SU-DHL-6 (cell line): ENCODE measurements around the gene TRIM32.

Experiments
- EZH2phosphoT487 ChIP-seq: fragments of 200-600 bp; sonication (generic), shearing (Covaris generic); conservative IDR thresholded peaks from 2 replicates; pipeline ENCODE4 v1.6.1; 2018; ENCODE audit warnings: mild to moderate bottlenecking, antibody characterized with exemption, low read length, moderate library complexity, mixed read lengths
- TF ChIP-seq, protein P1 (sequence below): fragments of 200-600 bp; sonication (generic); IDR thresholded peaks from one replicate; pipeline ENCODE4 v1.5.1; 2017; ENCODE audit warnings: antibody characterized with exemption, mild to moderate bottlenecking, low read length, moderate library complexity; ENCODE audit not compliant: insufficient read depth, poor library complexity, severe bottlenecking

DNA sequence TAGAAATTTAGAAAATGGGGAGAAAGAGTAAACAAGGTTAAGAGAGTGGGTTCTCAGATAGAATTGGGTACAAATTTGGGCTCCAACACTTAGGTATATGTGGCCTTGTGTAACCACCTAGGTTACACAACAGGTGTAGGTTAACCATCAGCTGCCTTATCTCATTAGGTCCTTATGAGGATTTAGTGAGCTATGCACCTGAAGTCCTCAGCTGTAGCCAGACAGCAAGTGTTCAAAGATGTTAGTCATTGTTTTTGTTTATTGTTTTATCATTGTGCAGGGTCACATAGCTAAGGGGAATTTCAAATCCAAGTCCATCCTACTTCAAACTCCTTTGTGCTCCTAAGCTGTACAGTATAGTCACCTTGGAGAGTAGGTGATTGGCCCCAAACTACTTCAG, 970 bp upstream of the TRIM32 start:
- TF ChIP-seq, protein P1, sequence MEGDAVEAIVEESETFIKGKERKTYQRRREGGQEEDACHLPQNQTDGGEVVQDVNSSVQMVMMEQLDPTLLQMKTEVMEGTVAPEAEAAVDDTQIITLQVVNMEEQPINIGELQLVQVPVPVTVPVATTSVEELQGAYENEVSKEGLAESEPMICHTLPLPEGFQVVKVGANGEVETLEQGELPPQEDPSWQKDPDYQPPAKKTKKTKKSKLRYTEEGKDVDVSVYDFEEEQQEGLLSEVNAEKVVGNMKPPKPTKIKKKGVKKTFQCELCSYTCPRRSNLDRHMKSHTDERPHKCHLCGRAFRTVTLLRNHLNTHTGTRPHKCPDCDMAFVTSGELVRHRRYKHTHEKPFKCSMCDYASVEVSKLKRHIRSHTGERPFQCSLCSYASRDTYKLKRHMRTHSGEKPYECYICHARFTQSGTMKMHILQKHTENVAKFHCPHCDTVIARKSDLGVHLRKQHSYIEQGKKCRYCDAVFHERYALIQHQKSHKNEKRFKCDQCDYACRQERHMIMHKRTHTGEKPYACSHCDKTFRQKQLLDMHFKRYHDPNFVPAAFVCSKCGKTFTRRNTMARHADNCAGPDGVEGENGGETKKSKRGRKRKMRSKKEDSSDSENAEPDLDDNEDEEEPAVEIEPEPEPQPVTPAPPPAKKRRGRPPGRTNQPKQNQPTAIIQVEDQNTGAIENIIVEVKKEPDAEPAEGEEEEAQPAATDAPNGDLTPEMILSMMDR: no peak
- TF ChIP-seq EZH2phosphoT487: no peak
